Measurements from ENCODE around the gene PIK3CA.
"Not testable (repeated sequence)": the region's sequence is repeated elsewhere in the genome, so short reads cannot be mapped to it uniquely, and the experiment has no call there.

Gene PIK3CA

DNA sequence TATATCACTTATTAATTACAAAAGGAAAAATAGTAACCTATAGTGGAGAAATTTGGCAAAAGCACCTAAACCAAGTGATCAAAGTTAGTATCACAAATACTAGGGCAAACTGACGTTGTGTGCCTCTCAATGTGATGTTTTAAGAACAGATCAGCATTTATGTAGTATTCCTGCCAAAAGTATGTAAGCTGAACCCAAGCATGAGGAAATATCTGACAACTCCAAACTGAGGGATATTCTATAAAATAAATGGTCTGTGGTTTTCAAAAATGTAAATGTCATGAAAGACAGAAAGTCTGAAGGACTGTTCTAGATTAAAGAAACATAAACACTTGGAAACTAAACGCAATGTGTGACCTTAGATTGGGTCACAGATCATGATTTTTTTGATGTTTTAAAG lies 34.3 kb upstream of the PIK3CA start:
- TF ChIP-seq, protein P1, sequence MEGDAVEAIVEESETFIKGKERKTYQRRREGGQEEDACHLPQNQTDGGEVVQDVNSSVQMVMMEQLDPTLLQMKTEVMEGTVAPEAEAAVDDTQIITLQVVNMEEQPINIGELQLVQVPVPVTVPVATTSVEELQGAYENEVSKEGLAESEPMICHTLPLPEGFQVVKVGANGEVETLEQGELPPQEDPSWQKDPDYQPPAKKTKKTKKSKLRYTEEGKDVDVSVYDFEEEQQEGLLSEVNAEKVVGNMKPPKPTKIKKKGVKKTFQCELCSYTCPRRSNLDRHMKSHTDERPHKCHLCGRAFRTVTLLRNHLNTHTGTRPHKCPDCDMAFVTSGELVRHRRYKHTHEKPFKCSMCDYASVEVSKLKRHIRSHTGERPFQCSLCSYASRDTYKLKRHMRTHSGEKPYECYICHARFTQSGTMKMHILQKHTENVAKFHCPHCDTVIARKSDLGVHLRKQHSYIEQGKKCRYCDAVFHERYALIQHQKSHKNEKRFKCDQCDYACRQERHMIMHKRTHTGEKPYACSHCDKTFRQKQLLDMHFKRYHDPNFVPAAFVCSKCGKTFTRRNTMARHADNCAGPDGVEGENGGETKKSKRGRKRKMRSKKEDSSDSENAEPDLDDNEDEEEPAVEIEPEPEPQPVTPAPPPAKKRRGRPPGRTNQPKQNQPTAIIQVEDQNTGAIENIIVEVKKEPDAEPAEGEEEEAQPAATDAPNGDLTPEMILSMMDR (IDR thresholded peaks at IDR 0.05; ENCODE audit: extremely low read depth, insufficient read depth, missing control alignments): no peak
- in situ Hi-C loops (cut with MboI; ENCODE audit: low pct_unique_long_range_greater_than_20kb, low sequenced_read_pairs, unreplicated experiment): no loop called here
- no peak for DNase-seq (ENCODE audit: low spot score)

DNA sequence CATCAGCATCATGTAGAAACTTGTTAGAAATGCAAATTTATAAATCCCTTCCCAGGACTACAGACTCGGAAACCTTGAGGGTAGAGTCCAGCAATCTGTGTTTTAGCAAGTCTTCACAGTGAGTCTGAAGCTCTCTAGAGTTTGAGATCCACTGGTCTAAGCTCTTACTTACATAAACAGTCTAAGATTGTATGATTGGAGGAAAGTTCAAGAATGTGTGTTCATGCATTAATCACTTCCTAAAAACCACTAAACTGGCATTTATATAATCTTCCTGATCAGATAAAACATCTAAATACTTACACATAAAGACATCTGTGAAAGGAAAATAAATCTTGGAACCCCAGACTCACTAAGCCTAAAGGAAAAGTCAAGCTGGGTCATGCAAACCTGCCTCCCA lies 32.7 kb upstream of the PIK3CA start:
- DNase-seq (ENCODE audit: low spot score); in situ Hi-C loops (cut with MboI; ENCODE audit: low pct_unique_long_range_greater_than_20kb, low sequenced_read_pairs, unreplicated experiment): not testable (repeated sequence)

DNA sequence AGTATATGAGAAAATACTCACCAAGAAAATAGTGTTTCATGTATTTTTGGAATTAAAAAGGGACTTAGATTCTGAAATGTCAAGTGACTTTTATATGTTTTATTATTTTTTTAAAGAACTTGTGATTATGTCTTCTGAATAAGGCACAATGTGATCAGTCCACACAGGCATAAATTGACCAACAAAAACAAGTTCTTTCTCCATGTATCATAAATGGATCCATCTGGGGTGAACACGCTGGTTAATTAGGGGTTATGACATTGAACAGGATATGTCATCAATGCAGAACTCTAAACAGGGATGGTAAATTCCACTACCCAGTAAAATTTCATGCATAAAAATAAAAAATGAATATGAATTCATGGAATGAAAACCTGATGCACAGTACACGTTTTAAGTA lies 31.3 kb upstream of the PIK3CA start:
- TF ChIP-seq, protein P1 (IDR thresholded peaks at IDR 0.05; ENCODE audit: extremely low read depth, insufficient read depth, missing control alignments): no peak
- no peak for DNase-seq (ENCODE audit: low spot score)
- in situ Hi-C loops (cut with MboI; ENCODE audit: low pct_unique_long_range_greater_than_20kb, low sequenced_read_pairs, unreplicated experiment): no loop called here

DNA sequence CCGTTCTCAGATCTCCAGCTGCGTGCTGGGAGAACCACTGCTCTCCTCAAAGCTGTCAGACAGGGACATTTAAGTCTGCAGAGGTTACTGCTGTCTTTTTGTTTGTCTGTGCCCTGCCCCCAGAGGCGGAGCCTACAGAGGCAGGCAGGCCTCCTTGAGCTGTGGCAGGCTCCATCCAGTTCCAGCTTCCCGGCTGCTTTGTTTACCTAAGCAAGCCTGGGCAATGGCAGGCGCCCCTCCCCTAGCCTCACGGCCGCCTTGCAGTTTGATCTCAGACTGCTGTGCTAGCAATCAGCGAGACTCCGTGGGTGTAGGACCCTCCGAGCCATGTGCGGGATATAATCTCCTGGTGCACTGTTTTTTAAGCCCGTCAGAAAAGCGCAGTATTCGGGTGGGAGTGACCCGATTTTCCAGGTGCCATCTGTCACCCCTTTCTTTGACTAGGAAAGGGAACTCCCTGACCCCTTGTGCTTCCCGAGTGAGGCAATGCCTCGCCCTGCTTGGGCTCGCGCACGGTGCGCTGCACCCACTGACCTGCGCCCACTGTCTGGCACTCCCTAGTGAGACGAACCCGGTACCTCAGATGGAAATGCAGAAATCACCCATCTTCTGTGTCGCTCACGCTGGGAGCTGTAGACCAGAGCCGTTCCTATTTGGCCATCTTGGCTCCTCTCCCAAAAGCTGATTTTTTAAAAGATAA lies 15.8 kb upstream of the PIK3CA start:
- in situ Hi-C loops (cut with MboI; ENCODE audit: low pct_unique_long_range_greater_than_20kb, low sequenced_read_pairs, unreplicated experiment); DNase-seq (ENCODE audit: low spot score): not testable (repeated sequence)

DNA sequence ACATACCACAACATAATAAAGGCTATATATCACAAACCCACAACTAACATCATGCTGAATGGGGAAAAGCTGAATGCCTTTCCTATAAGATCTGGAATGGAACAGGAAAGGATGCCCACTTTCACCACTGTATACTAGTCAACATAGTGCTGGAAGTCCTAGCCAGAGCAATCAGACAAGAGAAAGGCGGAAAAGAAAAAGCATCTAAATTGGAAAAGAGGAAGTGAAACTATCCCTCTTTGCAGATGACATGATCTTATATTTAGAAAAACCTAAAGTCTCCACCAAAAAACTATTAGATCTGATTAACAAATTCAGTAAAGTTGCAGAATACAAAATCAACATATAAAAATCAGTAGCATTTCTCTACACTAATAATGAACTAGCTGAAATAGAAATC lies 14.6 kb upstream of the PIK3CA start:
- DNase-seq (ENCODE audit: low spot score): no peak
- in situ Hi-C loops (cut with MboI; ENCODE audit: low pct_unique_long_range_greater_than_20kb, low sequenced_read_pairs, unreplicated experiment): no loop called here
- TF ChIP-seq, protein P1 (IDR thresholded peaks at IDR 0.05; ENCODE audit: extremely low read depth, insufficient read depth, missing control alignments): no peak

DNA sequence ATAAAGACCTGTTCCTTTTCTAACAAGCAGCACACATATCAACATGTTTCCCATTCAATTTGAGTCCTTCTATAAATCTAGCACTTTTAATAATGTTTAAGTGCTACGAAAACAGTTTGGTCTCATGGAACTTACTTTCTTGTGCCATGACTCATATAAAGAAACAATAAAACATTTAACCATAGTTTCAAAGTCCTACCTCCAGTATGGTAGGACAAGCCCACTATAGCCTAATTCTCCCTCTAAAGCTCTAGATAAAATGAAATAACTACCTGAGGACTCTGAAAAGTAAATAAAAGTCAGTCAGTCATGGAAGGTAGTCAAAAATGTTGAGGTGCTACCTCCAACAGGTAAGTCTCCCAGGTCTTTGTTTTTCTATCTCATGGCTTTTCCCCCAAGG lies 12.0 kb upstream of the PIK3CA start:
- TF ChIP-seq, protein P1 (IDR thresholded peaks at IDR 0.05; ENCODE audit: extremely low read depth, insufficient read depth, missing control alignments): no peak
- in situ Hi-C loops (cut with MboI; ENCODE audit: low pct_unique_long_range_greater_than_20kb, low sequenced_read_pairs, unreplicated experiment): no loop called here
- DNase-seq (ENCODE audit: low spot score): no peak

DNA sequence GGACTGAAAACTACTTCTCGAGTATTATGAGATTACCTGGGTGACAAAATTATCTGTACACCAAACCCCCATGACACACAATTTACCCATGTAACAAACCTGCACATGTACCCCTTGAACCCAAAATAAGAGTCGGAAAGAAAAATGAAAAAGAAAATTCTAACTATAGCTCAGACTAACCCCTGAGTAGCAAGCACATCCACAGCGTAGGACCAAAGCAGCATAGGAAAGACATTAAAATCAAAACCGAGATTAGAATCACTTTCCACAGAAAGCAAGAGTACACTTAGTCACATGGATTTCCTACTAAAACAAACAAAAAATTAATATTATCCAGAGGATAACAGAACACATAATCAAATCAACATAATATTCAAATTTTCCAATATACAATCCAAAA lies 6.3 kb upstream of the PIK3CA start:
- TF ChIP-seq, protein P1 (IDR thresholded peaks at IDR 0.05; ENCODE audit: extremely low read depth, insufficient read depth, missing control alignments): no peak
- no peak for DNase-seq (ENCODE audit: low spot score)
- in situ Hi-C loops (cut with MboI; ENCODE audit: low pct_unique_long_range_greater_than_20kb, low sequenced_read_pairs, unreplicated experiment): no loop called here
